Measurements from ENCODE around the gene SMIM24.
"Not testable (repeated sequence)": the region's sequence is repeated elsewhere in the genome, so short reads cannot be mapped to it uniquely, and the experiment has no call there.

Gene SMIM24

GRCh38 chr19:3433805-3434540 lies 46.4 kb downstream of the SMIM24 start:
- DNase-seq (ENCODE audit: low spot score), result no peak

- no peak for DNase-seq (ENCODE audit: low spot score)
These were observed 47.0 kb downstream of the SMIM24 start for GRCh38 chr19:3433313-3433712.

GRCh38 chr19:3431760-3432397 lies 48.4 kb downstream of the SMIM24 start:
- DNase-seq (ENCODE audit: low spot score), result no peak

- not testable (repeated sequence) for DNase-seq (ENCODE audit: low spot score)
These were observed 50.0 kb downstream of the SMIM24 start for GRCh38 chr19:3430366-3430680.

GRCh38 chr19:3426433-3426832 lies 53.9 kb downstream of the SMIM24 start:
- no peak for DNase-seq (ENCODE audit: low spot score)

All from Ammon's horn (tissue), 1 donor.